Aortic smooth muscle cell (primary cell): Measurements from ENCODE around the gene OR11H7. TPM values are rescaled to one million over a fixed set of nuclear protein-coding genes. Genes with fewer than 3 reads are reported as not detected.

Source experiments
- total RNA-seq: library from RNA; depleted of rRNA; stranded (reverse); fragments of >200 nt; gene quantifications from 2 replicates; pipeline ENCODE4 v1.2.3, GENCODE V29; 2014

The OR11H7 gene
- not detected in 2 replicates for total RNA-seq

DNA sequence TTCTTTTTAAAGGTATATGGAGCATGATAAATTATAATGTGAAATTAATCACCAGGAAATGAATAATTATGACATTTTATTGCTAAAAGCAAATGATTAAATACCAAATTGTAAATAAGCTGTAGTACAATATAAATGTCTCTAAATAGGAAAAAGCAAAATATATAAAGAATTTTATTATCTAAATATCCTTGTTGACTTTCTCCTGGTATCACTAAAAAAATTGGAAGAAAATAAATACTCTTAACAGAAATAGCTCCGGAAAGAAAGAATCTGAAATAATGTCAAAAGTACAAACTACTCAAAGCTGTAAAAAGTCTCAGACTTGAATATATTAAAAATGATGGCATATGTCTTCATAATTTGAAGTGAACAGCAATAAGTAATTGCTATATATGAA, at the start of gene OR11H7:
Gene OR11H7 (plus strand): TSS at position 301 of the 400 bp plus-strand sequence.

DNA sequence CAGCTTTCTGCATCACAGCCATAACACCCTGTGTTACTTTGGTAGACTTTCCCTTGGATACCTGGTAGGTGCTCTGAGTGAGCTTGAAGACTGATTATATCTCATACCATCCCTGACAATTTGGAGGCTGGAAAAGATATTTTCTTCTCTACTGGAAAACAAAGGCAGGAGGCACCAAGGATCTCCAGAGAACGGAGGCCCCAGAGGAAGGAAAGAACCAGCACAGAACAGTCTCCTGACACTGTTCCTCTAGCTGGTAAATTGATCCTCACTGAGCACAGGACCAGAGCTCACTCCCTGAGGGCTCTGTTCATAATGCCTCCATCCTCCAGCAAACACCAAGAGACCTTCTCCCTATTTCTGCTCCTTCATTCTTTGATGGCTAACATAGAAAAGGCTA, 38.2 kb upstream of the OR11H7 start, which contains the start of gene OR11G2:
Gene OR11G2 (plus strand): TSS at position 301 of the 400 bp plus-strand sequence. CDS start 6,542 bp downstream, outside the sequence.

GRCh38 chr14:20223410-20223809, 5.4 kb upstream of the OR11H7 start, which contains the start of gene OR11H6:
TSS of gene OR11H6 (plus strand) at chr14:20223710. CDS start at chr14:20223710, 0 bp downstream.

Other genes starting within 250 kb of the OR11H7 start
- gene OR4Q2, start 226.8 kb upstream of the OR11H7 start, total RNA-seq, result not detected in 2 replicates
- gene OR4K14, start 209.7 kb upstream of the OR11H7 start, total RNA-seq, result not detected in 2 replicates
- not detected in 2 replicates for gene OR4K13, start 192.9 kb upstream of the OR11H7 start, total RNA-seq
- gene OR4L1, start 168.9 kb upstream of the OR11H7 start, total RNA-seq, result not detected in 2 replicates
- gene OR4K17, start 118.2 kb upstream of the OR11H7 start, total RNA-seq, result not detected in 2 replicates
- not detected in 2 replicates for gene OR4N5, start 90.2 kb upstream of the OR11H7 start, total RNA-seq
- not detected in 2 replicates for gene OR11G2, start 38.1 kb upstream of the OR11H7 start, total RNA-seq
- not detected in 2 replicates for gene OR11H6, start 5.3 kb upstream of the OR11H7 start, total RNA-seq
- not detected in 2 replicates for gene OR11H4, start 10.3 kb downstream of the OR11H7 start, total RNA-seq
- gene TTC5, start 77.0 kb downstream of the OR11H7 start, total RNA-seq, result 30.5 and 32.1 TPM in 2 replicates
- 25.1 and 27.9 TPM in 2 replicates for gene CCNB1IP1, start 104.3 kb downstream of the OR11H7 start, total RNA-seq
- gene PARP2, start 114.7 kb downstream of the OR11H7 start, total RNA-seq, result 7.9 and 9.2 TPM in 2 replicates
- 14.9 and 18.5 TPM in 2 replicates for gene TEP1, start 184.5 kb downstream of the OR11H7 start, total RNA-seq
- 0.06 and 0.13 TPM in 2 replicates for gene KLHL33, start 207.2 kb downstream of the OR11H7 start, total RNA-seq
- gene OSGEP, start 225.8 kb downstream of the OR11H7 start, total RNA-seq, result 23.9 and 49.0 TPM in 2 replicates
- gene APEX1, start 226.2 kb downstream of the OR11H7 start, total RNA-seq, result 29.6 and 62.0 TPM in 2 replicates
- gene PIP4P1, start 232.5 kb downstream of the OR11H7 start, total RNA-seq, result 21.5 and 21.7 TPM in 2 replicates
- 48.2 and 64.6 TPM in 2 replicates for gene PNP, start 240.4 kb downstream of the OR11H7 start, total RNA-seq